ENCODE measurements around the gene ZBTB7B.

DNA sequence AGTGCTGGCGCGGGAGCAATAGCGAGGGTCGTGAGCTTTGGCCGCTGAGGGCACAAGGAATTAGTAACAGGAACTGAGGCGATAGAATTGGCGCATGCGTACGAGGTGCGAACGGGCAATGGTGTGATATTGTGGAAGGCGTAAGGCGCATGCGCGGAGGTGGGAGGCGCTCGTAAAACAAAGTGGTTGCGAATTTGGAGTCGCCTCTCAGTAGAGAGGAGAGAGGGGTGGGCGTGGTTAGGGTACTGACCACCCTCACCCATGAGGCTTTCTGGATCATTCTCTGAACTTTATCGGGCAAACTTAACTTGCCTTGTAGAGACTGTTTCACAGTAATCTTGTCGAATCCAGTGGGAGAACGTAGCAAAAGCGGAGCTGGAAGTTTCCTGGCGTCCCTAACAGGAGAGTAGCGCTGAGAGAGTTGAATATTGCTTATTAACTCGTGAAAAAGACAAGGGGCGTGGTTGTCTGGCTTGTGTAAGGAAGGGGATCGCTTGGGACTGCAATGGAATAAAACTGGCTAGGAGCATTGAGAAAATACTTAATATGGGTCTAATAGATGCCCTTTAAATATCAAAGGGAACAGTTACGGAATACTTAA, 27.7 kb upstream of the ZBTB7B start:
- TF ChIP-seq, protein P1, sequence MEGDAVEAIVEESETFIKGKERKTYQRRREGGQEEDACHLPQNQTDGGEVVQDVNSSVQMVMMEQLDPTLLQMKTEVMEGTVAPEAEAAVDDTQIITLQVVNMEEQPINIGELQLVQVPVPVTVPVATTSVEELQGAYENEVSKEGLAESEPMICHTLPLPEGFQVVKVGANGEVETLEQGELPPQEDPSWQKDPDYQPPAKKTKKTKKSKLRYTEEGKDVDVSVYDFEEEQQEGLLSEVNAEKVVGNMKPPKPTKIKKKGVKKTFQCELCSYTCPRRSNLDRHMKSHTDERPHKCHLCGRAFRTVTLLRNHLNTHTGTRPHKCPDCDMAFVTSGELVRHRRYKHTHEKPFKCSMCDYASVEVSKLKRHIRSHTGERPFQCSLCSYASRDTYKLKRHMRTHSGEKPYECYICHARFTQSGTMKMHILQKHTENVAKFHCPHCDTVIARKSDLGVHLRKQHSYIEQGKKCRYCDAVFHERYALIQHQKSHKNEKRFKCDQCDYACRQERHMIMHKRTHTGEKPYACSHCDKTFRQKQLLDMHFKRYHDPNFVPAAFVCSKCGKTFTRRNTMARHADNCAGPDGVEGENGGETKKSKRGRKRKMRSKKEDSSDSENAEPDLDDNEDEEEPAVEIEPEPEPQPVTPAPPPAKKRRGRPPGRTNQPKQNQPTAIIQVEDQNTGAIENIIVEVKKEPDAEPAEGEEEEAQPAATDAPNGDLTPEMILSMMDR (IDR thresholded peaks at IDR 0.05; ENCODE audit: low read length) = no peak
- no peak for TF ChIP-seq EZH2 (IDR thresholded peaks at IDR 0.05; ENCODE audit: borderline replicate concordance, low read length)
